Fibroblast of lung (primary cell): ENCODE results near the gene PRKCA. TPM values are rescaled to one million over a fixed set of nuclear protein-coding genes. Genes with fewer than 3 reads are reported as not detected.

Source experiments
- DNase-seq, 2 donors: peaks; one replicate each; pipeline versions ENCODE4 v3.0.0 to v3.0.0-alpha.2; 2010; ENCODE audit warnings: low read depth in 2 of 2
- H2AFZ ChIP-seq: 2 replicates; pipeline ENCODE4 v1.5.1; 2012; ENCODE audit warnings: low read length, control low read depth, inconsistent platforms
- H3K27ac ChIP-seq: 2 replicates; pipeline ENCODE4 v1.5.1; 2011; ENCODE audit warnings: low read length, control low read depth; ENCODE audit not compliant: insufficient read depth
- H3K27me3 ChIP-seq: 2 replicates; pipeline ENCODE4 v1.5.1; 2011; ENCODE audit warnings: mild to moderate bottlenecking, low read length; ENCODE audit not compliant: control insufficient read depth, insufficient read depth
- H3K36me3 ChIP-seq: 2 replicates; pipeline ENCODE4 v1.5.1; 2011; ENCODE audit warnings: low read length; ENCODE audit not compliant: control insufficient read depth, insufficient read depth
- H3K4me1 ChIP-seq: 2 replicates; pipeline ENCODE4 v1.5.1; 2011; ENCODE audit warnings: low read length; ENCODE audit not compliant: control insufficient read depth, insufficient read depth; ENCODE audit errors: extremely low read depth
- H3K4me2 ChIP-seq: 2 replicates; pipeline ENCODE4 v1.5.1; 2011; ENCODE audit warnings: low read length, control low read depth; ENCODE audit not compliant: insufficient read depth; ENCODE audit errors: extremely low read depth
- H3K4me3 ChIP-seq, 4 experiments: fragments of 200-600 bp in 1 of 4; sonication (generic) in 1 of 4; replicated peaks in 1 of 4; 2 replicates each; pipeline ENCODE4 v1.5.1; 2011 to 2016; ENCODE audit warnings: low read length in 4 of 4, low read depth in 3 of 4, mild to moderate bottlenecking in 3 of 4, control low read depth in 2 of 4, inconsistent platforms in 1 of 4, mixed read lengths in 1 of 4; ENCODE audit not compliant: insufficient read depth in 1 of 4; ENCODE audit errors: control extremely low read depth in 1 of 4
- H3K79me2 ChIP-seq: 2 replicates; pipeline ENCODE4 v1.5.1; 2012; ENCODE audit warnings: mild to moderate bottlenecking, low read length, inconsistent platforms; ENCODE audit not compliant: control insufficient read depth, insufficient read depth
- H3K9ac ChIP-seq: 2 replicates; pipeline ENCODE4 v1.5.1; 2011; ENCODE audit warnings: mild to moderate bottlenecking, low read length, control low read depth; ENCODE audit not compliant: insufficient read depth
- H3K9me3 ChIP-seq: 2 replicates; pipeline ENCODE4 v1.5.1; 2012; ENCODE audit warnings: low read depth, low read length; ENCODE audit not compliant: control insufficient read depth, insufficient read depth
- H4K20me1 ChIP-seq: 2 replicates; pipeline ENCODE4 v1.5.1; 2011; ENCODE audit warnings: low read length; ENCODE audit not compliant: control insufficient read depth, insufficient read depth; ENCODE audit errors: extremely low read depth
- EZH2 ChIP-seq: IDR thresholded peaks from 2 replicates; pipeline ENCODE4 v1.5.1; 2012; ENCODE audit warnings: low read length, control low read depth, mild to moderate bottlenecking; ENCODE audit errors: missing control alignments
- polyA plus RNA-seq, 2 donors: library from polyadenylated mRNA; depleted of rRNA in 1 of 2; stranded (reverse) in 1 of 2; unstranded in 1 of 2; fragments of >200 nt; gene quantifications; 2 replicates each; pipeline ENCODE4 v1.2.1, GENCODE V29; 2011 to 2012; ENCODE audit warnings: missing spikeins in 1 of 2
- total RNA-seq: library from RNA; depleted of rRNA; stranded (reverse); fragments of >200 nt; gene quantifications from 2 replicates; pipeline ENCODE4 v1.2.1, GENCODE V29; 2014
- TF ChIP-seq, protein P1 (sequence below), 2 donors: IDR thresholded peaks in 1 of 2; conservative IDR thresholded peaks in 1 of 2; 1 replicate in 1 of 2; 2 replicates in 1 of 2; pipeline ENCODE4 v1.5.1; 2011 to 2012; ENCODE audit warnings: low read length in 2 of 2, control low read depth in 1 of 2, inconsistent platforms in 1 of 2, low read depth in 1 of 2, mild to moderate bottlenecking in 1 of 2

PRKCA gene
- total and polyA plus RNA-seq, 2 donors (not counting 1 experiment from before 2014, with no cell fraction given) = 34.0 to 74.2 TPM

DNA sequence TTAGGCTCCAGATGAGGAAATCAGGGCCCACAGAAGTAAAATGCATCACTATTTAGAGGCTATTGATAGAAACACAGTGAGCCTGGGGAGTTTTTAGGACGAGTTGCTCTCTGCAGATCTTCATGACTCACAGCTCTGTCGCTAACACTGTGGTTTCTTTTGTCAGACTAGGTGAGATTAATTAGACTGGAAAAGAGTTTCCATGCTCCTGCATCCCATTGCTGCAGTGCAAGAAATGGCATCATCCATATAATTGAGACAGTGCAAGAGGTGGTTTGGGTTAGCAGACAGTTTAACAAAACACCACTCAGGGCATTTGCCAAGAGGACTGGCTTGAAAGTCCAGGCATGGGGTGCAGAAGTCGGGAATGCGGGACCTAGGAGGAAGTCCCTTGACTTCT, 333.7 kb downstream of the PRKCA start:
- H3K4me1 ChIP-seq = peaks cover 8% of the 10 kb centered on the region
- H4K20me1 ChIP-seq = no peaks in the 10 kb centered on the region
- H2AFZ ChIP-seq = no peak overlapping the region
- H3K4me3 ChIP-seq = no peak overlapping the region
- TF ChIP-seq, protein P1, sequence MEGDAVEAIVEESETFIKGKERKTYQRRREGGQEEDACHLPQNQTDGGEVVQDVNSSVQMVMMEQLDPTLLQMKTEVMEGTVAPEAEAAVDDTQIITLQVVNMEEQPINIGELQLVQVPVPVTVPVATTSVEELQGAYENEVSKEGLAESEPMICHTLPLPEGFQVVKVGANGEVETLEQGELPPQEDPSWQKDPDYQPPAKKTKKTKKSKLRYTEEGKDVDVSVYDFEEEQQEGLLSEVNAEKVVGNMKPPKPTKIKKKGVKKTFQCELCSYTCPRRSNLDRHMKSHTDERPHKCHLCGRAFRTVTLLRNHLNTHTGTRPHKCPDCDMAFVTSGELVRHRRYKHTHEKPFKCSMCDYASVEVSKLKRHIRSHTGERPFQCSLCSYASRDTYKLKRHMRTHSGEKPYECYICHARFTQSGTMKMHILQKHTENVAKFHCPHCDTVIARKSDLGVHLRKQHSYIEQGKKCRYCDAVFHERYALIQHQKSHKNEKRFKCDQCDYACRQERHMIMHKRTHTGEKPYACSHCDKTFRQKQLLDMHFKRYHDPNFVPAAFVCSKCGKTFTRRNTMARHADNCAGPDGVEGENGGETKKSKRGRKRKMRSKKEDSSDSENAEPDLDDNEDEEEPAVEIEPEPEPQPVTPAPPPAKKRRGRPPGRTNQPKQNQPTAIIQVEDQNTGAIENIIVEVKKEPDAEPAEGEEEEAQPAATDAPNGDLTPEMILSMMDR (conservative IDR thresholded peaks at IDR 0.05 in 1 of 2, IDR thresholded peaks at IDR 0.05 in 1 of 2; ENCODE audit: low read depth in 1 of 2, low read length in 2 of 2) = no peak
- TF ChIP-seq EZH2 = no peak
- H3K9me3 ChIP-seq = no peaks in the 10 kb centered on the region
- H3K27ac ChIP-seq = no peak overlapping the region
- H3K36me3 ChIP-seq = no peaks in the 10 kb centered on the region
- peak; percentile 73 to 98 for DNase-seq
- H3K9ac ChIP-seq = no peak overlapping the region
- H3K79me2 ChIP-seq = no peaks in the 10 kb centered on the region
- no peaks in the 10 kb centered on the region for H3K27me3 ChIP-seq
- H3K4me2 ChIP-seq = no peak overlapping the region

DNA sequence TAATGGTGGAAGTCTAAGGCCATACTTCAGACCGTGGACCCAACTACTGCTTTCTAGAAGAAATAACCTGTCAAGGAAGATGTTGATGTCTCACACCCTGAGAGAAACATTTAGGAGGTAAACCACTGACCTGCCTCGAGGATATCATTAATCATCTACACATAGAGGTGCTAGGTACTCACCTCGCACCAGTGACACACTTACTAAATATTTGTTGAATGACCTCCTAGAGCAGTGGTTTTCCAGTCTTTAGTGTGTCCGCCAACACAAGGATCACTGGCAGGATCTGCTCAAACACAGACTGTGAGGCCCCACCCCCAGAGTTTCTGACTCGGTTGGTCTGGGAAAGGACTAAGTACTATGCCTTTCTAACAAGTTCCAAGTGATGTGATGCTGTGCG, 335.1 kb downstream of the PRKCA start:
- peaks cover 8% of the 10 kb centered on the region for H3K4me1 ChIP-seq
- H3K4me3 ChIP-seq = no peak overlapping the region
- no peak overlapping the region for H3K27ac ChIP-seq
- no peaks in the 10 kb centered on the region for H3K27me3 ChIP-seq
- H4K20me1 ChIP-seq = no peaks in the 10 kb centered on the region
- H3K36me3 ChIP-seq = no peaks in the 10 kb centered on the region
- no peak overlapping the region for H2AFZ ChIP-seq
- no peak for TF ChIP-seq EZH2
- TF ChIP-seq, protein P1 (conservative IDR thresholded peaks at IDR 0.05 in 1 of 2, IDR thresholded peaks at IDR 0.05 in 1 of 2; ENCODE audit: low read depth in 1 of 2, low read length in 2 of 2) = no peak
- H3K79me2 ChIP-seq = no peaks in the 10 kb centered on the region
- H3K4me2 ChIP-seq = no peak overlapping the region
- no peak overlapping the region for H3K9ac ChIP-seq
- peak in 1 of 2 donors; percentile 92 for DNase-seq
- no peaks in the 10 kb centered on the region for H3K9me3 ChIP-seq

DNA sequence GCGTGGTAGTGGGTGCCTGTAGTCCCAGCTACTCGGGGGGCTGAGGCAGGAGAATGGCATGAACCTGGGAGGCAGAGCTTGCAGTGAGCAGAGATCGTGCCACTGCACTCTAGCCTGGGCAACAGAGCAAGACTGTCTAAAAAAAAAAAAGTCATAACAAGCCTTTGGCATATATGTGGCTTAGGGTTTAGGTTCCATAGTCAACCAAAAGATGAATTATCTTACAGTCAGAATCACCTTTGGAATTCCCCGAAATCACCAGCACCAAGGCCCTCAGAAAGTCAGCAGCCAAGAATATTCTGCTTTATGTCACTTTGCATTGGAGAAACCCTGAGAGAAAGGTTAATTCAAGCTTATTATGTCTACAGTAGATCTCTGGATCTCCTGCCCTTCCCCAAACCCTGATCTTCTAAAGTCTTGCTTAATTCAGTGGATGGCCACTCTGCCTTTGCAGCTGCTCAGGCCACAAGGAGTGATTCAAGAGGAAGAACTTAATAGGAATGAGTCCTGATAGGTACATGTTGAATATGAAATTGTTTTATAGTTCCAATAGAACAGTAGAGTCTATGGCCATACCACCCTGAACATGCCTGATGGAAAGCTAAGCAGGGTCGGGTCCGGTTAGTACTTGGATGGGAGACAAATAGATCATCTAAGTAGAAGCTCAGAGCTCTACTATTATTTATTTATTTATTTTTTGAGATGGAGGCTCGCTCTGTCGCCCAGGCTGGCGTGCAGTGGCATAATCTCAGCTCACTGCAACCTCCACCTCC, 336.5 kb downstream of the PRKCA start:
- no peaks in the 10 kb centered on the region for H4K20me1 ChIP-seq
- H3K79me2 ChIP-seq = no peaks in the 10 kb centered on the region
- no peak overlapping the region for H3K9ac ChIP-seq
- no peak overlapping the region for H3K27ac ChIP-seq
- no peak overlapping the region for H3K4me3 ChIP-seq
- TF ChIP-seq EZH2 = no peak
- TF ChIP-seq, protein P1 (conservative IDR thresholded peaks at IDR 0.05 in 1 of 2, IDR thresholded peaks at IDR 0.05 in 1 of 2; ENCODE audit: low read depth in 1 of 2, low read length in 2 of 2) = no peak
- H3K36me3 ChIP-seq = no peaks in the 10 kb centered on the region
- no peaks in the 10 kb centered on the region for H3K9me3 ChIP-seq
- H2AFZ ChIP-seq = no peak overlapping the region
- no peak overlapping the region for H3K4me2 ChIP-seq
- no peak for DNase-seq
- H3K4me1 ChIP-seq = peaks cover 3% of the 10 kb centered on the region
- no peaks in the 10 kb centered on the region for H3K27me3 ChIP-seq
